T-helper 1 cell treated with Interleukin-12 subunit alpha and Interleukin-12 subunit beta and Interleukin-4 antibody, amounts not matched to agents 30 ng/mL and 1 ng/mL, for 36 hours (primary cell): Measurements from ENCODE around the gene PRIM1. TPM values are rescaled to one million over a fixed set of nuclear protein-coding genes. Genes with fewer than 3 reads are reported as not detected.
"Not testable (repeated sequence)": the region's sequence is repeated elsewhere in the genome, so short reads cannot be mapped to it uniquely, and the experiment has no call there.

Source experiments
- intact Hi-C: fragments of 100-400 bp; cut with micrococcal nuclease; formaldehyde crosslinking; loops from one replicate; pipeline ENCODE4 v1.15.1; 2024
- total RNA-seq: library from RNA; stranded (reverse); gene quantifications from 2 replicates; pipeline ENCODE4 v1.2.3, GENCODE V29; 2022

The PRIM1 gene
- total RNA-seq, 1 donor from 2014 or later: 39.1 TPM

GRCh38 chr12:56720731-56721151, 31.4 kb downstream of the PRIM1 start:
- intact Hi-C loops: loop anchor here (10.0 kb wide), 1 partner anchor 1034 kb away; the partner anchor contains the start of genes CDK4 and MARCHF9

DNA sequence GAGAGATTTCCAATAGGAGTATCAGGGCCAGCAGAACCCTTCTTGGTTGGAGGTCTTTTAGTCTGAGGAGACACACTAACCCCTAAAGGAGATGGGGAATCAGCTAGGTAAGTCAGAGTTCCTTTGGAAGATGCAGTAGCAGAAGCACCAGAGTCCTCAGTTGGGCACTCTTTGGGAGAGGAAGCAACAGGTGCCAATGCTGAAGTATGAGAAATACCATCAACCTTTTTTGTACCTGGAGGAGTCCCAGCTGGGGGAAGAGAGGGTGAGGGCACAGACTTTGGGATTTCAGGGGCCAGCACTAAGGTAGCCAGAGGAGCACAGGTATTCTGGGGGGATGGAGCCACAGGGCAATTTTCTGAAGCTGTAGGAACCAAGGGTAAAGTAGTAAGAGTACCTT, 33.1 kb downstream of the PRIM1 start:
- intact Hi-C loops: no loop called here

GRCh38 chr12:56718636-56719035, 33.5 kb downstream of the PRIM1 start:
- intact Hi-C loops: no loop called here

DNA sequence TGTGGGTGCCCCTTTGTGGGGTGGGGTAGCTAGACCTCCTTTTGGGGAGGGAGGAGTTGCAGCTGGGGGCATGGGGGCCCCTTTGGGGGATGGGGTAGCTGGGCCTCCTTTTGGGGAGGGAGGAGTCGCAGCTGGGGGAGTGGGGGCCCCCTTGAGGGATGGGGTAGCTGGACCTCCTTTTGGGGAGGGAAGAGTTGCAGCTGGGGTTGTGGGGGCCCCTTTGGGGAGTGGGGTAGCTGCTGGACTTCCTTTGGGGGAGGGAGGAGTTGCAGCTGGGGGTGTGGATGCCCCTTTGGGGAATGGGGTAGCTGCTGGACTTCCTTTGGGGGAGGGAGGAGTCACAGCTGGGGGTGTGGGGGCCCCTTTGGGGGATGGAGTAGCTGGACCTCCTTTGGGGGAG, 34.0 kb downstream of the PRIM1 start:
- intact Hi-C loops: no loop called here

- intact Hi-C loops: no loop called here
These were observed 34.9 kb downstream of the PRIM1 start for GRCh38 chr12:56716933-56717880.

- intact Hi-C loops: no loop called here
These were observed 35.7 kb downstream of the PRIM1 start for GRCh38 chr12:56716458-56716857.

DNA sequence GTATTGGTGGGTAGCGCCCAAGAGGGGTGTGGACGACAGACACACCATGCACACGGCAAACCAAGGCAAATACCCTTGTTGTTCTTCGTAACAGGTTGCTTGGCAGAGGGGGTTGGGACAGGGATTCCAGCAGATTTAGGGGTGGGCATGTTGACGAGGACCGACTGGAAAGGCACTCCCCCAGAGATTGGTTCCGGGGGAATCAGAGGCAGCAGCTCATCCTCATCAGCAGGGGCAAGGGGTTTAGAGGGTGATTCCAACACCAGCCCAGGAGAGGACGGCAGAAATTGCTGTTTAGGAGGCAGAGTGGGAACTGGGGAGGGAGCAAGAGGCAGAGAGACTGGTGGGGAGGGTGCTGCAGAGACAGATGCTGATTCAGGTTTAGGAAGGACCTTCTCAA, 36.3 kb downstream of the PRIM1 start:
- intact Hi-C loops: no loop called here

GRCh38 chr12:56714431-56714929, 37.6 kb downstream of the PRIM1 start:
- intact Hi-C loops: no loop called here

DNA sequence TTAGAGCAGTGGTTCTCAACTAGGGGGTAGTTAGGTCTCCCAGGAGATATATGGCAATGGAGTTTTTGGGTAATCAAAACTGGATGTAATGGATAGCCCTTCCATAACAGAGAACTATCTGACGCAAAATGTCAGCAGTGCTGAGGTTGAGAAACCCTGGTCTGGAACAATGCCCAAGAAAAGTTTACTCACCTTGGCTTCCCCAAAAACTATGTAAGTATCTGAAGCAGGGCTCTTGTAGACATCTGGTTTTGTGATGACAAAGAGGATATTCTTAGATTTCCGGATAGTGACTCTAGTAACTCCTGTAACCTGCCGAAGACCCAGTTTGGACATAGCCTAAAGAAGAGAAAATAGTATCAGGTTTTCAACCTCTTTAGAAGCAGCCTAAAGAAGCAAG, 38.8 kb downstream of the PRIM1 start:
- intact Hi-C loops: no loop called here

- intact Hi-C loops: no loop called here
These were observed 42.3 kb downstream of the PRIM1 start for GRCh38 chr12:56709759-56710376.

DNA sequence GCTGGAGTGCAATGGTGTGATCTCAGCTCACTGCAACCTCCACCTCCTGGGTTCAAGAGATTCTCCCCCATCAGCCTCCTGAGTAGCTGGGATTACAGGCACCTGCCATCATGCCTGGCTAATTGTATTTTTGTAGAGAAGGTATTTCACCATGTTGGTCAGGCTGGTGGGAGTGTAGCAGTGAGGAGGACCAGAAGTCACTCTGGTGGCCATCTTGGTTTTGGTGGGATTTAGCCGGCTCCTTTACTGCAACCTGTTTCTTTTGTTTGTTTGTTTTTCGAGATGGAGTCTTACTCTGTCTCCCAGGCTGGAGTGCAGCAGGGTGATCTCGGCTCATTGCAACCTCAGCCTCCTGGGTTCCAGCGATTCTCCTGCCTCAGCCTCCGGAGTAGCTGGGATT, 47.6 kb downstream of the PRIM1 start:
- intact Hi-C loops: not testable (repeated sequence)

- intact Hi-C loops: no loop called here
These were observed 53.0 kb downstream of the PRIM1 start for GRCh38 chr12:56699020-56699661.

GRCh38 chr12:56695327-56696101, 56.6 kb downstream of the PRIM1 start:
- intact Hi-C loops: no loop called here

DNA sequence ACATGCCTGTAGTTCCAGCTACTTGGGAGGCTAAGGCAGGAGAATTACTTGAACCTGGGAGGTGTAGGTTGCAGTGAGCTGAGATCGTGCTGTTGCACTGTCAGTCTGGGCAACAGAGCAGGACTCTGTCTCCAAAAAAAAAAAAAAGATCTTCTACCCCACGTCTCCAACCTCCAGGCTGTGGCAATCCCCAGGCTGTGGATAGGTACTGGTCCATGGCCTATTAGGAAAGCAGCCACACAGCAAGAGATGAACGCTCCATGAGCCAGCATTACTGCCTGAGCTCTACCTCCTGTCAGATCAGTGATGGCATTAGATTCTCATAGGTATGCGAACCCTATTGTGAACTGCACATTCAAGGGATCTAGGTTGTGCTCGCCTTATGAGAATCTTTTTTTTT, 58.0 kb downstream of the PRIM1 start:
- intact Hi-C loops: no loop called here

GRCh38 chr12:56688846-56689109, 63.3 kb downstream of the PRIM1 start:
- intact Hi-C loops: loop anchor here (1.0 to 5.0 kb wide), 24 partner anchors 37 to 1054 kb away; partner anchors contain the start of genes ARHGAP9, BAZ2A, DDIT3 and DNAJC14

- intact Hi-C loops: loop anchor here (1.0 to 5.0 kb wide), 24 partner anchors 37 to 1054 kb away; partner anchors contain the start of genes ARHGAP9, BAZ2A, DDIT3 and DNAJC14
These were observed 63.8 kb downstream of the PRIM1 start, which contains the start of gene PTGES3 for GRCh38 chr12:56688129-56688845. Gene PTGES3, minus strand, starts transcription at chr12:56688284. Its CDS starts 285 bp downstream, at chr12:56687999.

DNA sequence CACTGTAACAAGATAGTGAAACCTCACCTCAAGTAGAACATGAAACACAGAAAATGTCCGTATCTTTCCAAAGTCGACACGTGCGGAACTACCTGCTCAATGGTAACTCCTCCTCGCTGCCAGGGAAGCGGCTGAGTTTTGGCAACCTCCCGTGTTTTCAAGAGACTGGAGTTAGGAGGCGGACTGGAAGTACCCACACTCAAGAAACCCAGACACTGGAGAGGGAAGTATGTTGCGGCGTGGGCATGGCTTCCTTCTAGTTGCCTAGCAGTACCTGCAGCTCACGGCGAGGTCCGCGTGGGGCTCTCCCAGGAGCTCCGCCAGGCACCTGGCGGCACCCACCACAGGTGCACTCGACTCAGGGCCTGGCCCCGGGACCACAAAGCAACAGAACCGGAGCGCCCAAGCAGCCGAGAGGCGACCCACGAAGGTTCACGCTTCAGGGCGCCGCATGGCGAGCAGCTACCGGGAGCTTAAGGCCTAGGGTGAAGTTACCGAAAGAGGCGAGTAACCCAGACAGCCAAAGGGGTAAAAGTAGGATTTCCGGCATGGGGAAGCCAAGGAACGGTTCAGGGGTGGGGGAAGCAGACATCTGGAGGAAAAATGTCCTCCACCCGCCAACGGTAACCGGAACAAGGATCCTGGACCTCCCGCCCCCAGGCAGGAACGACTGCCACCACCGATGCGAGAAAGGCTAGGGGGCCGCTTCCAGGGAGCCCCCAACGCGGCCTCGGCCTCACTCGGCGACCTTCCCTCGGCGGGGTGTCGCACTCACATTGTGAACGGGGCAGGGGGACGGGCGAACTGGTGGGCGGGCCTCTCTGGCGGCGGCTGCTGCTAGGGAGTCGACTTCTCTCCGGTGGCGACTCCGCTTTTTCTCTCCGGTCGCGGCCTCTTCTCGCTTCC, 64.6 kb downstream of the PRIM1 start:
- intact Hi-C loops: loop anchor here (1.0 to 5.0 kb wide), 24 partner anchors 38 to 1055 kb away; partner anchors contain the start of genes ARHGAP9, BAZ2A, DDIT3 and DNAJC14

- intact Hi-C loops: loop anchor here (1.0 to 5.0 kb wide), 9 partner anchors 39 to 1057 kb away; partner anchors contain the start of genes ARHGAP9, NABP2, NACA and ORMDL2
These were observed 67.3 kb downstream of the PRIM1 start for GRCh38 chr12:56684745-56685359.

GRCh38 chr12:56682323-56682722, 69.8 kb downstream of the PRIM1 start:
- intact Hi-C loops: no loop called here
